ENCODE results near the gene SARNP.
"Not testable (repeated sequence)": the region's sequence is repeated elsewhere in the genome, so short reads cannot be mapped to it uniquely, and the experiment has no call there.

The SARNP gene

DNA sequence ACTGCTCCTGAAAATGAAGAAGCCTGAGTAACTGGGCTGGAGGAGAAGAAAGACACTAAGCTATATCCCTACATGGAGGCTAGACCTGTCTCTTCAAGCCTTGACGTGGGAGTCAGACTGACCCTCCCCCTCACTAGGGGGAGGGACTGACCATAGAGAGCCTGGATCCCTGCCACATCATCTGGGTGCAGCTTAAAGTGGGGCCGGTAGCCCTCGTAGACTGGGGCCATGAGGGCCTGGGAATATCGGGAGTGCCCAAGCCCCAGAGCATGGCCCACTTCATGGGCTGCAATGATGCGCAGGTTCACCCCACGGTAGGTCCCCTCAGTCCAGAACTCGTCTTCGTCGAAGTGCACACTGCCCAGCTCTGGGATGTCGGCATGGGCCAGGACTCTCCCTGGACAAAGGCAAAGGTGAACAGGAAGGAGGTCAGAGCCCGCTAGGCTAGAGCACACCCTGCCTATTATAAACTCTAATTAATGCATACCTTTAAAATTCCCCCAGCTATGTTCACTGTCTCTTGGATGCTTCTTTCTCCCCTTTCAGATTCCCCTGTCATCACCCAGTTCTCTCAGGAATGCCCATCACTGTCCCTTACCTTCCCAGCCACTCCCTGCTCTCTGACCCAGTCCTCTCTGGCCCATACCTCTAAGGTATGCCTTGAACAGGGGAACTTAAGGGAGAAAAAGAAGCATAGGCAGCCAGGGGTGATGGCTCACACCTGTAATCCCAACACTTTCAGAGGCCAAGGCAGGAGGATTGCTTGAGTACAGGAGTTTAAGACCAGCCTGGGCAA lies 22.0 kb upstream of the SARNP start:
- DNase-seq (ENCODE audit: low read depth), result no peak

DNA sequence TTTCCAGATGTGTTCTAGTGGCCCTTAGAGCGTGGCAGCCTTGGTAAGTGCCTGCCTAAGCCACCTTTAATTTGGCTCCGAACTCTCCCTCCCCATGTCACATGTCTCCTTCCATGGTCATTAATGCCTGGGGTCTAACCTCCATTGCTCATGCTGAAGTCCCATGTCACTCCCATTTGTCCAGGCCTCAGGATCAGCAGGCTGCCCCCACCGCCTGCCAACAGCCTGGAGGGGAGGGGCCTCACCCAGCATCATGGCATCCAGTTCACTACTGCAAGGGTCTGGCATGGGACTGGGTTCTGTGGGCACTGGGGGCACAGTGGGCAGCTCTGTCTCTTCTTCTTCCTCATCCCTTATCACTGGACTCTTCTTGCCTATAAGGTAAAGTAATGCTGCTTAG lies 20.8 kb upstream of the SARNP start:
- no peak for DNase-seq (ENCODE audit: low read depth)

DNA sequence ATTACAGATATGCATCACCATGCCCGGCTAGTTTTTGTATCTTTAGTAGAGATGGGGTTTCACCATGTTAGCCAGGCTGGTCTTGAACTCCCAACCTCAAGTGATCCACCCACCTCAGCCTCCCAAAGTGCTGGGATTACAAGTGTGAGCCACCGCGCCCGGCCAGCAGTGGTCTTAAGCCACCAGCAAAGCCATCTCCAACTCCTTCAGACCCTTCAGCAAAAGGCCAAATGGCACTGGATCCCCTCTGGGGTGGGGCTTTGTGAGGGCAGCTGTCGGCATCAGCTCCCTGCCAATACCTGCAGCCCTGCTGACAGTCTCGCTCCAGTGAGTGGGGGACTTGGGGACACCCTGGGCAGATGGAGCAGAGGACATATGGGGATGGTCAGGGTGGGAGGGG lies 16.9 kb upstream of the SARNP start:
- DNase-seq (ENCODE audit: low read depth), result not testable (repeated sequence)

DNA sequence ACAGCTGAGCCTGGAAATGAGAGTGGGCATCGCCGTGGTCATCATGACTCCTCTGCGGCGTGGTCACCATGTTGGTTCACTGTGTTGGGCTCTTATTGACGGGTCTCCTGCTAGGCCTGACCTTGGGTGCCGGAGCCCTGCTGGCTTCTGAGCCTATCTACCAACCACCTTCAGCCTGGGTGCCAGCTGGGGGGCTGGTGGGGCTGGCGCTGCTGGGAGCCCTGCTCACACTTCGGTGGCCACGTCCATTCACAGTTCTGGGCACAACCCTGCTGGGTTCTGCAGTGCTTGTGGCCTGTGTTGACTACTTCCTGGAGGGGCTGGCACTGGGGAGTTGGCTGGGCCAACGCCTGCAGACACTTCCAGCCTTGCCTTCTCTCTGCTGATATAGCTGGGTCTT lies 15.5 kb upstream of the SARNP start:
- DNase-seq (ENCODE audit: low read depth), result no peak

DNA sequence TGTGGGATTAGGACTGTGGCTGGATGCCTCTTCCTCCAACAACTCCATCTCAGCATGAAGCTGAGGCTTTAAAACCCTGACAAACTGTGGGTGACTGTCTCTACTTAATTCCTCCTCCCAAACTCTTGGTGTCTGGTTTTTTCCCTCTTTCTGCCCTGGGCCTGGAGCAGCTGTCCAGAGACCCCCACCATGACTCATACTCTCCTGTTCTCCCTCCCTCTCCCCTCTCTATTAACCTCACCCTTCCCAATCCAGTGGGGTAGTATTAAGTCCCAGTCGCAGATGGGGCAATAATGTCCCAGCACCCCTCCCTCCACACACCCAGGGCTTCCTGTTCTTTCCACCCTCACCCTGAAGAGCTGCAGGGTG lies 13.9 kb upstream of the SARNP start:
- DNase-seq (ENCODE audit: low read depth), result no peak

DNA sequence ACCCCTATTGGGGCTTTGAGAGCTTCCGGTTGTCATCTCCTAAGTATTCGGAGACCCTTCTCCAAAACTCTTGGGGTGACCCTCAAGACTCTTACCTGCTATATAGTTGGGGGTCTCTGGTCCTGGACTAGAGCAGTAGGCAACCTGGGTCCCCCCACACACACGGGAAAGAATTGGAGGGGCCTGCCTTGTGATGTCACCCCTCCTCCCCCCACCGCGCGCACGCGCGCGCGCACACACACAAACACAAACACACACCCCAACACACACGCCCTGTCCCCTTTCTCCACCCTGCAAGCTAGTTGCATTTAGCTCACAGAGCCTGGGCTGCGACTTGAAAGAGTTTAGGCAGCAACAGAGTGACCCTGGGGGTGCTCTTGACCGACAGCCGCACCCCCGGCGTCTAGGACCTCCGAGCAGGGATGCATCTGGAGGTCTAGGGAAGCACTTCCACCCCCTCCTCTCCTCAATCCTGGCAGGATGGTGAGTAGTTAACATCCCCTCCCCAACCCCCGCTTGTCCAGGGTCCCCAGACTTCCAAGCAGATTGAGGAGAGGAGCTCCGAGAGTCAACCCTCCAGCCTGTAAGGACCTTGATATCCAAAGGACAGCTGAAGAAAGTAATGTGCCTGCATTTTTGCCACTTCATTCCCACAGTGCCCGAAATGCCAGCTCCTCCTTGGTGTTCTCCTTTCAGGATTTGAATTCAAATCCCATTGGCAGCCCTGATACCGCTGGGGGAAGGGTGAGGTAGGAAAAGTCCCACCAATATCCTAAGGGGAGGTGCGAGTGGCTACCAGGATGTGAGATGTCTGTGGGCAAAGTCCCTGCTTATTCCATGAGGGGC lies 13.3 kb upstream of the SARNP start:
- peak; percentile 27 for DNase-seq (ENCODE audit: low read depth)

DNA sequence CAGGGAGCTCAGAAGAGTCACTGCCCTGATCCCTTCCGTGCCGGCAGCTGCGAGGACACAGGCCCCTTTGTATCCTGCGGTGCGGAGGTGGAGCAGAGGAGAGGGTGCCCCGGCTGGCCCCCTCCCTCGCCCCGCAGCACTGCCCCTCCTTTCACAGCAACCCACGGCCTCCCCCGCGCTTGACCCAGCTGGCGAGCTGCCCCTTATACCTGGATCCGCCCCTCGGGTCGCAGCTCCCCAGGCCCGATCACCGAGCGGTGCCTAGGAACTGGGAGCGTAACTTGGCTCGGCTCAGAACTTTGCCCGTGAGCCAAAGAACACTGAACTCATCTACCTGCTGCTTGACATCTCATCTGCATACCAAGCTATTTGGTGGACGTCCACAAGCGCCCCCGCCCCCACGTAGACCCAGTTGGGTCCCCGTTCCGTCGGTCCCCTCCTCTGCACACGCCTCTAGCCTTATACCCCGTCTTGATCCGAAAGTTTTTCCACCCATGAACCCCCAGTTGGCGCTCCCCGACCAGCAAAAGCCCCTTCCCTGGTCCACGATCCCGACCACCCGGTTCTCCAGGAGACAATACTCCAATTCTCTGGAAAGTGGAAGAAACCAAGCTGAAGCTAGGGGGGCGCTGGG lies 12.6 kb upstream of the SARNP start:
- peak; percentile 7 for DNase-seq (ENCODE audit: low read depth)

DNA sequence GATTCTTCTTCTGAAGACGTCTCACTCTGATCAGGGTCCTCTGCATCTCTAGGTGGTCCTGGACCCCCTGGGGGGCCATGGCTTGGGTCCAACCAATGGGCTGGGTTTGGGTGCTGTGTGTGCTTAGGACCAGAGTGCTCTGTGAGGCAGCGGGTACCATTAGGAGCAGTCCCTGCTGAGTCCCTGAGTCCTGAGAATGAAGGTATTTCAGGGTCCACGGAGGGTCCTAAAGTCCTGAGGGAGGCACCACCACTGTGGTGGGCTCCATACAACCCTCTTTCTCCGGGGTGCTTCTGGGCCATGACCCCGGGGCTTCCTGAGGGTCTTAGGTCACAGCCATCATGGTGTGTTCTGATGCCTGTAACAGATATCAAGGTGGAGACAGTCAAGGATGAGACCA lies 10.8 kb upstream of the SARNP start:
- DNase-seq (ENCODE audit: low read depth), result no peak

DNA sequence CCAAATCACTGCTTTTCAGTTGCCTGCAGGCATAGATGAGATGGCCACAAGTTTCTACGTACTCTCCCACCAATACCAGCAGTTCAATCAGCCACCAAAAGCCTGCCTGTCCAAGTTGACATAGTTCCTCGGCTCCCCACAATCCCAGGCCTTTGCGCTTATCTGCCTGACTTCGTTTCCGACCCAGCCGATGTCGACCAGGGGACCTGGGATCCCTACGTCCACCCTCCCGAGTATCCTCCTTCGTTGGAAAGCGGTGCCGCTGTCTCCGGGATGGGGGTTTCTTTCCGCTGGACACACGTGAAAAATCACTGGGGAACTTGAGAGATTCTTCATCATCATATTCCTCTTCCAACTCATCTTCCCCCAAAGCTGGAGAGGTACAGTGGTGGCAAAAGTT lies 10.3 kb upstream of the SARNP start:
- DNase-seq (ENCODE audit: low read depth), result no peak

DNA sequence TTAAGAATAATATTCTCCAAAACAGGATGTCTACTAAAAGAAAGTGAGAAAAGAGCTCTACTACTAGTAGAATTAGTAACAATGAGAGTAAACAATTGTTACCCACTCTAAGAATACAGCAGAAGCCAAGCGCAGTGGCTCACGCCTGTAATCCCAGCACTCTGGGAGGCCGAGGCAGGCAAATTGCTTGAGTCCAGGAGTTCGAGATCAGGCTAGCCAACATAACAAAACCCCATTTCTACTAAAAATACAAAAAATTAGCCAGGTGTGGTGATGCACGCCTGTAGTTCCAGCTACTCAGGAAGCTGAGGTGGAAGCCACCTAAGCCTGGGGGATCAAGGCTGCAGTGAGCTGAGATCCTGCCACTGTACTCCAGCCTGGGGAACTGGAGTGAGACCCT lies 7.2 kb upstream of the SARNP start:
- DNase-seq (ENCODE audit: low read depth), result no peak

DNA sequence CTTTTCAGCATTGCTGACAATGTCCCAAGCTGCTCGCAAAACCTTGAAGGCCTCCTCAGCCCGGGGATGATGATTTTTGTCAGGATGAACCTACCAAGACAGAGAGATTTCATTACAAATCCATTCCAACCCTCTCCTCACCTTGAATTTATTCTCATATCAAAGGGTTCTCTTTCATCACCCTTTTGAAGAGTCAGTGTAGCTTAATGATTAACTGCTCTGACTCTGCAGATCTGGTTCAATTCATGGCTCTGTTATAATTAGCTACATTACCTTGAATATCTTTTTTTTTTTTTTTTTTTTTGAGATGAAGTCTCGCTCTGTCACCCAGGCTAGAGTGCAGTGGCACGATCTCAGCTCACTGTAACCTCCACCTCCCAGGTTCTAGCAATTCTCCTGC lies 5.9 kb upstream of the SARNP start:
- DNase-seq (ENCODE audit: low read depth), result no peak

DNA sequence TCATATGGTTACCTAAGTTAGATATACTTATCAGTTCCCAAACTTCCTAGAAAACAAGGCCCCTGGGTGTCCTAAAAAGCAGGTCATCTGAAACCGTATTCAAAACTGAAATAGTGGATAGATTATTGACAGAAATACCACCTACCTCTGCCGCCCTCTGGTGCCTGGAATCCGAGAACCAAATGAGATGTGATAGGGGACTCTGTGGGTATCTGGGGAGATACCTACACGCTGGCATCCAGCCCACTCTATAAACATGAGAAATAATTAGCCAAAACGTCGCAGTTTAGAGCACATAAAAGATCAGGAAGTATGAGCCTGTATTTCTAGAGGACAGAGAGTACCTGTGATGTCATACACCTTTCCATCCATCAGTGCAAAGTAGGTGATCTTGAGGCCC lies 4.7 kb upstream of the SARNP start:
- DNase-seq (ENCODE audit: low read depth), result no peak

DNA sequence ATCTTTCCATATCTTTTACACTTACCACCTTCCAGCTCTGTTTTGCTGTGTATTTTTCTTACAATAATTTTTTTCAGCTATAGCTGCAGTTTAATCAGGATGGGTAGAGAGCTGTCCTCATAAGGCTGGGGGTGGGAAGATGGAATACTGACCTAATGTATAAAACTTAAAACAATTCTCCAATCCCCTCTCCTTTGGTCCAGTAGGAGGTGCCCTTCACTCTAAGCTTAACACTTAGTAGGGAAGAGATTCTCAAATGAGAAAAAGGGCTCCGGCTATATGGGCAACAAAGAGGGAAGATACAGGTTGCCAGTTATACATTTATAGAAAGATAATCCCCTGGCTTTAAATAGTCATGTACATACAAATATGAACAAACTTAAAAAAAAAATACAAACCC lies 3.2 kb upstream of the SARNP start:
- no peak for DNase-seq (ENCODE audit: low read depth)

DNA sequence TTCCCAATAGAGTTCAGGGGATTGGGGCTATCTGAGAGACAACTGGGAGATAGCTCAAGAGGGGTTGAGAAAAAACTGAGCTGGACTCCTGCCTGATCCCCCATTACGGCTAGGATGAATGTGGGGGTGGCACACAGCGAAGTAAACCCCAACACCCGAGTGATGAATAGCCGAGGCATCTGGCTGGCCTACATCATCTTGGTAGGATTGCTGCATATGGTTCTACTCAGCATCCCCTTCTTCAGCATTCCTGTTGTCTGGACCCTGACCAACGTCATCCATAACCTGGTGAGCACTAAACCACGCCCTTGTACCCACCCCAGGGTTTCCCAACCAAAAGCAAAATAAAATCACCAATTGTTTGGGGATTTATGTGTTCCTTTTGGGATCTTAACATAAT lies 1.4 kb upstream of the SARNP start:
- no peak for DNase-seq (ENCODE audit: low read depth)

DNA sequence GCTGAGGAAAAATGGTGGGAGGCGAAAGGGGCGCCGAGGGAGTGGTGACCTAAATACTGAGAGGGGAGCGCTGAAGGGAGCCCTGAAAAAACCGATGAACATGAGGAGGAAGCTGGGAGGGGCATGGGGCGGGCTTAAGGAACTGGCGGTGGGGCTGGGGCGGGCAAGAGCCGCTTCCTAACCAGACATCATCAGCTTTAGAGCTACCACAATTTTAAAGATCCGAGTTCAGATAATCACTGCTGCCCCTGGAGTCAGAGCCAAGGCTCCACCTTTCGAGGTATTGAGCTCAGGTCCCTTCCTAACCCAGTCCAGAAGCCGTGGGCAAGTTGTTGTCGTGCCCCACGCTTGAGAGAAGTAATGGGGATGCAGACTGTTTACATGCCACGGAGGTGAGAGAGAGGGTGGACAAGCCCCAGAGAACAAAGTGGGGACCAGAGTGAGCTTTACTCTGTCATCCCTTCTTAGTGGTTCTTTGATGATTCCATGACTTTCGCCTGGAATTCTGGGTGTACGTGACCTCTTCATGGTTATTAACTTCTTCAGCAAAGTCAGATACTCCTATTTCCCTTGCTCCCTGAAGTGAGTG lies 710 bp upstream of the SARNP start:
- no peak for DNase-seq (ENCODE audit: low read depth)

DNA sequence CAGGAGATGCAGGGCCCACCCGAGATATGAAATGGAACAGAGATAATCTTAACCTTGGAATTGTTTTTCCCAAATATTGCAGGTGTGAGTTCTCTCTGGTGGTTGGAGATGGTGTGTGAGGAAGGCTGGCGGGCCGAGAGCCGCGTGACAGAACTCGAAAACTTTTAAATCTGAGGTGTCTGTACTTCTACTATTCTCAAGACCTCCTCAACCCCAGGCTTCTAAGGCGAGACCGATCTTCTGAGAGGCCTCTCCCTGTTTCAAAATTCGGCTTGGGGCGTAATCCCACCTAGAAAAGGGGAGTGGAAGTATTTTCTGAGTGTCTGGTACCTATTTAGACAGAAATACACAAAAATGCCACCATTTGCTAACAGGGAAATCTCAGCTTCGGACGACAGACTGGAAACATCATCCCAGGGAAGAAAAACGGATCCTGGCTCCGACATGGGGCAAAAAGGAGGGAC lies 611 bp downstream of the SARNP start:
- no peak for DNase-seq (ENCODE audit: low read depth)

DNA sequence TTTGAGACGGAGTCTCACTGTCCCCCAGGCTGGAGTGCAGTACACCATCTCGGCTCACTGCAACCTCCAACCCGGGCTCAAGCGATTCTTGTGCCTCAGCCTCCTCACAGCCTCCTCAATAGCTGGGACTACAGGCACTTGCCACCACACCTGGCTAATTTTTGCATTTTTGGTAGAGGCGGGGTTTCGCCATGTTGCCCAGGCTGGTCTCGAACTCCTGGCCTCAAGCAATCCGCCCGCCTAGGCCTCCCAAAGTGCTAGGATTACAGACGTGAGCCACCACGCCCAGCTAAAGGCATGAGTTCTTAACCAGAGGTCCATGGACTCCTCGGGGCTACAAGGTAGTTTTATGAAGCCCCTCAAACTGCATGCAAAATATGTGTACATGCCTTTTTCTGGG lies 2.1 kb downstream of the SARNP start:
- no peak for DNase-seq (ENCODE audit: low read depth)

DNA sequence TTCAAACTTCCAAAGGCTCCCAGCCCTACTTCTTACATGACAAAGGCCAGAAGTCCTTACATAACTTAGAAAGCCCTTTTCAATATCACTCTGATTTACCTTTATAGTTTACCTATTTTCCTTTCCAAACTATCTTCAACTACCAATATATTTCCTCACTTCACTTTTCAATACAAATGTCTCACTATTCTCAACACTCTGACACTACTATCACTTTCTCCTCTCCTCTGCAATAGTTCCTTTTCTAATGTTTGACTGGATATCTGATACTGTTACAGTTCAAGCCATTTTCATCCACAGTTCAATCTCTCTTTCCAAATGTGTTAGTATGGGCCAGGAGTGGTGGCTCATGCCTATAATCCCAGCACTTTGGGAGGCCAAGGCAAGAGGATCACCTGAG lies 3.3 kb downstream of the SARNP start:
- no peak for DNase-seq (ENCODE audit: low read depth)

DNA sequence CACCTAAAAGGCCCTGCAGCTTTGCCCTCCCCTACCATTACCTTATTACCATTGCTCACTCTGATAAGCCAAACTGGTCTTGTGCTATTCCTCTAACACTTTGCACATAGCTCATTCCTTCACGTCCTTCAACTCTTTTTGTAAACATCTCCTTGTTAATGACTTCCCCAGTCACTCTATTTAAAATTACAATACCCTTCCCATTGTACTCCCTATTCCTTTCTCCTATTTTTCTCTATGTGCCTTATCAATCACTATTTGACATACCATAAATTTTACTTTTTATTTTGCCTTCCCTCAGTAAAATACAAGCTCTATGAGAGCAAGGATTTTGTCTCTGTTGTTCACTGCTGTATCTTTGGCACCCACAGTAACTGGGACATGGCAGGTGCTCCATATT lies 5.4 kb downstream of the SARNP start:
- DNase-seq (ENCODE audit: low read depth), result no peak

DNA sequence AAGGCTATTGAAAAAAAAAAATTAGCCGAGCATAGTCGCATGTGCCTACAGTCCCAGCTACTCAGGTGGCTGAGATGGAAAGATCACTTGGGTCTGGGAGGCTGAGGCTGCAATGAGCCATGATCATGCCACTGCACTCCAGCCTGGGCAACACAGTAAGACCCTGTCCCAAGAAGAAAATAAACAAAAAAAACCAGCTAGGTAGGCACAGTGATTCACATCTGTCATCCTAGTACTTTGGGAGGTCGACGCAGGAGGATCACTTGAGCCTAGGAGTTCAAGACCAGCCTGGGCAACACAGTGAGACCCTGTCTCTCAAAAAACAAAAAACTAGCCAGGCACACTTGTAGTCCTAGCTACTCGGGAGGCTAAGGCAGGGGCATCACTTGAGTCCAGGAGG lies 8.2 kb downstream of the SARNP start:
- no peak for DNase-seq (ENCODE audit: low read depth)

DNA sequence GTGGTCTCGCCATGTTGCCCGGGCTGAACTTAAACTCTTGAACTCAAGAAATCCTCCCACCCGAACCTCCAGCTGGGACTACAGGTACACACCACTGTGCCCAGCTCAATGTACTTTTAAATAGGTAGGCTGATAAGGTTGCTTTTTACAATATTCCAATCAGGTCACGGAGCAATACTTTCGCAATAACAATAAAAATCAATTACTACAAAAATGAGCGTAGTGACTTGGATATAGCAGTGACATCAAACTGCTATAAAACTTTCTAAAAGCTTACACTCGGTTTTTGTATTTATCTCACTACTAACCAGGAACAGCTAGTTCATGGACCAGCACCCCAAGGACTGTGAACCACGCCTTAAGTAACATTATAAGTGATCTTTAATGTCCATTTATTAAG lies 10.5 kb downstream of the SARNP start:
- DNase-seq (ENCODE audit: low read depth), result no peak

DNA sequence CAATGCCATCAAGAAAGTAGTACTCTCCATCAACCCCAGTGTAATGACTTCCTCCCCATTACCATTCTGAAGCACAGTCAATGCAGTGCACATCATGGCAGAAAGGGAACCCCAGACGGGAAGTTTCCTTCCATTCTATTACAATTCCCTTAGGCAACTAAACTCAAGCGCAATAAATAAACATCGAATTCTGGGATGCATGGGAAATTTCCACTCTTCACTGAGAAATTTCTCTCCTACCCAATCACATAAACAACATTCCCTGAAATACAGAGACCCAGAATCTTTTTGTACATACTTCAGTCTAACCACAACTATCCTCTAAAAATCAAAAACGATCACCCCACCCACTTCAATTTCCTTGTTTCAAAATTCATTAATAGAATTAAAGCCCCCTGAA lies 20.0 kb downstream of the SARNP start:
- DNase-seq (ENCODE audit: low read depth), result no peak

DNA sequence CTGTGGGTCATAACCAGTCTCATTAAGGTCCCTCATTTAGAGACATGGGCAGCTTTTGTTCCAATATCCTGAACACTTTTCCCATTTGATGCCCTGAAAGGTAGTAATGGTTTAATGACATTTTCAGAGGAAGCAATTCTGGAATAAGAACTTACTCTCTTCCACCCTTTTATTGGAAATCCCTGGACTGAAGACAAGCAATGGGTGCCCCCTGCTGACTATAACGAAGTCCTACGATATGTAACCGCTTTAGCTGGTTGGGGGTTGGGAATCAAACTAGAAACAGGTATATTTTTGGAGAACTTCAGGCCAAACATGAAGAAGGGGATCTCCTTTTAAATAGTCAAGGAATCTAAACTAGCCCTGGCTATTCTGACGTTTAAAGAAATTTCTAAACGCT lies 20.5 kb downstream of the SARNP start:
- no peak for DNase-seq (ENCODE audit: low read depth)

Measured in activated T-helper 1 cell treated with Interleukin-2 at 50 U/mL for 16 hours (primary cell).